ENCODE results near the gene TNP1. TPM values are rescaled to one million over a fixed set of nuclear protein-coding genes. Genes with fewer than 3 reads are reported as not detected.

Gene TNP1
- total RNA-seq, 1 experiment from 2014 or later = not detected

DNA sequence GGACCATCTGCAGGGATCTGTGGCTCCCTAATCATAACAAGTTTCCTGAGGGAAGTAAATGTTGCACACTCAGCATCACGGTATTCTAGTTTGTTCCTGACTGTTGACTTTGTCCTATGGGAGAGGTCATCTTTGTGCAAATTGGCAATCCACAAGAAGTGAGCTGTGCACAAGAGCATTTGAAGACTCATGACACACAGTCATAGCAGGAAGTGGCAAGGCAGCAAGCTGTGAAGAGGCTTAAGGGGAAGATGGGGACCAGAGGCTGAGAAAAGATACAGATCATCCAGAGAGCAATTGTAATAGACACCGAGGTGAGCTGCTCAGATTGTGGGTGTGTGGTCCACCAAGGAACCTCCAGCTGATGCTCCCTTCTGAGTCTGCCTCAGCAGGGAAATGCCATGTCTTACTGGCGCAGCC is 2.7 kb downstream of the TNP1 start:
- WGBS (ENCODE audit: extremely low coverage, insufficient read length, low lambda C conversion rate) = no CpG with 5 or more reads among the region's 3 CpGs
- H3K56ac ChIP-seq (ENCODE audit: insufficient read length, low read depth, low read length) = no peak overlapping the region
- no peaks in the 10 kb centered on the region for H3K79me1 ChIP-seq (ENCODE audit: insufficient read depth, low read depth, low read length, poor library complexity, severe bottlenecking)

More for the DNA sequence above, 2.7 kb downstream of the TNP1 start:
- Histone ChIP-seq H4K8ac (replicated peaks; ENCODE audit: insufficient read length, low read depth, low read length) (no peak overlapping the region), H3T11ph (ENCODE audit: low read length) (no peak overlapping the region), H2BK120ac (ENCODE audit: low read depth, low read length, poor library complexity, severe bottlenecking) (no peak overlapping the region), H2BK20ac (ENCODE audit: low read depth, low read length, poor library complexity, severe bottlenecking) (no peak overlapping the region), H3K9ac (ENCODE audit: extremely low read depth, insufficient read length, low read length) (no peak overlapping the region), H4K91ac (ENCODE audit: insufficient read length, low read depth, low read length) (no peak overlapping the region), H2BK15ac (ENCODE audit: low read depth, low read length) (no peak overlapping the region), H3K9me3 (ENCODE audit: control insufficient read depth, low read depth, low read length) (no peaks in the 10 kb centered on the region), H3K4me2 (ENCODE audit: insufficient read depth, insufficient read length, low read length) (no peak overlapping the region), H4K20me1 (ENCODE audit: control insufficient read depth, insufficient read depth, insufficient read length) (no peaks in the 10 kb centered on the region), H2BK12ac (ENCODE audit: insufficient read length, low read depth, low read length) (no peak overlapping the region), H3K27me3 (ENCODE audit: insufficient read depth, low read length) (no peaks in the 10 kb centered on the region), H3K79me2 (ENCODE audit: insufficient read depth, low read length) (no peaks in the 10 kb centered on the region), H3K4me1 (ENCODE audit: insufficient read depth, low read length) (no peaks in the 10 kb centered on the region), H2AK5ac (ENCODE audit: insufficient read length, low read length) (no peak overlapping the region), H3K23ac (ENCODE audit: insufficient read length, low read depth, low read length) (no peak overlapping the region), H4K5ac (ENCODE audit: insufficient read length, low read depth, low read length) (no peak overlapping the region), H3K18ac (ENCODE audit: insufficient read length, low read depth, low read length) (no peak overlapping the region), H3K14ac (ENCODE audit: insufficient read depth, low read length) (no peak overlapping the region), H3K27ac (ENCODE audit: insufficient read length, low read depth, low read length) (no peak overlapping the region), H2BK5ac (ENCODE audit: insufficient read length, low read length) (no peak overlapping the region), H2AFZ (ENCODE audit: low read length) (no peak overlapping the region), H3K4ac (ENCODE audit: low read depth, low read length) (no peak overlapping the region), H3K23me2 (ENCODE audit: insufficient read length, low read depth, low read length, poor library complexity, severe bottlenecking) (no peaks in the 10 kb centered on the region)
- Mint-ChIP-seq H3K27ac (no peak overlapping the region; a peak in 1 of 7 replicates), H3K4me3 (no peak overlapping the region), H3K4me1 (peaks cover 35 to 36% of the 10 kb centered on the region in 2 experiments), H3K36me3 (ENCODE audit: insufficient read depth in 1 of 3, low read depth in 3 of 3) (no peaks in the 10 kb centered on the region), H3K27me3 (ENCODE audit: low read depth) (peaks cover 8% of the 10 kb centered on the region), H3K9me3 (no peaks in the 10 kb centered on the region)
- TF ChIP-seq, protein P1, sequence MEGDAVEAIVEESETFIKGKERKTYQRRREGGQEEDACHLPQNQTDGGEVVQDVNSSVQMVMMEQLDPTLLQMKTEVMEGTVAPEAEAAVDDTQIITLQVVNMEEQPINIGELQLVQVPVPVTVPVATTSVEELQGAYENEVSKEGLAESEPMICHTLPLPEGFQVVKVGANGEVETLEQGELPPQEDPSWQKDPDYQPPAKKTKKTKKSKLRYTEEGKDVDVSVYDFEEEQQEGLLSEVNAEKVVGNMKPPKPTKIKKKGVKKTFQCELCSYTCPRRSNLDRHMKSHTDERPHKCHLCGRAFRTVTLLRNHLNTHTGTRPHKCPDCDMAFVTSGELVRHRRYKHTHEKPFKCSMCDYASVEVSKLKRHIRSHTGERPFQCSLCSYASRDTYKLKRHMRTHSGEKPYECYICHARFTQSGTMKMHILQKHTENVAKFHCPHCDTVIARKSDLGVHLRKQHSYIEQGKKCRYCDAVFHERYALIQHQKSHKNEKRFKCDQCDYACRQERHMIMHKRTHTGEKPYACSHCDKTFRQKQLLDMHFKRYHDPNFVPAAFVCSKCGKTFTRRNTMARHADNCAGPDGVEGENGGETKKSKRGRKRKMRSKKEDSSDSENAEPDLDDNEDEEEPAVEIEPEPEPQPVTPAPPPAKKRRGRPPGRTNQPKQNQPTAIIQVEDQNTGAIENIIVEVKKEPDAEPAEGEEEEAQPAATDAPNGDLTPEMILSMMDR (conservative IDR thresholded peaks at IDR 0.05) = no peak
- no peak for DNase-seq

All from H9 (cell line).